SK-N-SH (cell line): ENCODE results near the gene ITGAL. TPM values are rescaled to one million over a fixed set of nuclear protein-coding genes. Genes with fewer than 3 reads are reported as not detected.

Experiments used
- CTCF ChIA-PET: fragments of 300-600, 350-600 bp; formaldehyde crosslinking; extraction: SDS; loops from one replicate; lab custom pipeline; 2021; lab: Yijun Ruan, JAX
- POLR2A ChIA-PET: fragments of 350-600 bp; sonication (Branson Sonifier 250); formaldehyde crosslinking; extraction: SDS; loops from one replicate; lab custom pipeline; 2020; ENCODE audit warnings: antibody characterized with exemption, inconsistent platforms; lab: Yijun Ruan, JAX
- DNase-seq: peaks from one replicate; pipeline ENCODE4 v3.0.0; 2012
- H2AFZ ChIP-seq: fragments of 200-600 bp; sonication (generic); 2 replicates; pipeline ENCODE4 v1.8.1; 2016; ENCODE audit warnings: antibody characterized with exemption, mild to moderate bottlenecking, low read depth
- H3F3A ChIP-seq: fragments of 200-600 bp; sonication (generic); replicated peaks from 2 replicates; pipeline ENCODE3; 2016; ENCODE audit warnings: antibody characterized with exemption, mild to moderate bottlenecking; ENCODE audit not compliant: insufficient read depth
- H3K27ac ChIP-seq, 2 experiments: fragments of 200-500 bp in 1 of 2; fragments of 200-600 bp in 1 of 2; sonication (Bioruptor generic) in 1 of 2; sonication (generic), shearing (Covaris generic) in 1 of 2; 2 replicates each; pipeline versions ENCODE4 v1.5.1 to v1.6.1; 2014 to 2016; ENCODE audit warnings: low read depth in 2 of 2, inconsistent platforms in 1 of 2, low read length in 1 of 2, mild to moderate bottlenecking in 1 of 2, mixed read lengths in 1 of 2
- H3K27me3 ChIP-seq: fragments of 200-600 bp; sonication (generic), shearing (Covaris generic); 2 replicates; pipeline ENCODE4 v1.6.1; 2016; ENCODE audit warnings: mixed run types; ENCODE audit not compliant: insufficient read depth
- H3K36me3 ChIP-seq, 2 experiments: fragments of 200-500 bp in 1 of 2; fragments of 200-600 bp in 1 of 2; sonication (Bioruptor generic) in 1 of 2; sonication (generic) in 1 of 2; replicated peaks in 1 of 2; 2 replicates each; pipeline versions ENCODE3 to v1.5.1; 2014 to 2016; ENCODE audit warnings: low read length in 1 of 2, mild to moderate bottlenecking in 1 of 2; ENCODE audit not compliant: insufficient read depth in 2 of 2, control insufficient read depth in 1 of 2
- H3K4me1 ChIP-seq, 2 experiments: fragments of 200-500 bp in 1 of 2; fragments of 200-600 bp in 1 of 2; sonication (Bioruptor generic) in 1 of 2; sonication (generic), shearing (Covaris generic) in 1 of 2; 2 replicates each; pipeline versions ENCODE4 v1.5.1 to v1.6.1; 2014 to 2016; ENCODE audit warnings: low read depth in 1 of 2, low read length in 1 of 2, mixed run types in 1 of 2; ENCODE audit not compliant: insufficient read depth in 2 of 2, control insufficient read depth in 1 of 2
- H3K4me2 ChIP-seq: fragments of 200-600 bp; sonication (generic), shearing (Covaris generic); 2 replicates; pipeline ENCODE4 v1.6.1; 2017; ENCODE audit warnings: mixed run types
- H3K4me3 ChIP-seq, 2 experiments: fragments of 200-500 bp in 1 of 2; fragments of 200-600 bp in 1 of 2; sonication (Bioruptor generic) in 1 of 2; sonication (generic), shearing (Covaris generic) in 1 of 2; 2 replicates each; pipeline versions ENCODE4 v1.5.1 to v1.8.1; 2014 to 2016; ENCODE audit warnings: low read depth in 2 of 2, inconsistent platforms in 1 of 2, low read length in 1 of 2, mild to moderate bottlenecking in 1 of 2, mixed read lengths in 1 of 2, moderate library complexity in 1 of 2
- H3K79me2 ChIP-seq: fragments of 200-600 bp; sonication (generic); 2 replicates; pipeline ENCODE4 v1.8.1; 2017; ENCODE audit warnings: mild to moderate bottlenecking; ENCODE audit not compliant: insufficient read depth
- H3K9ac ChIP-seq: fragments of 200-600 bp; sonication (generic); 2 replicates; pipeline ENCODE4 v1.6.1; 2017; ENCODE audit warnings: mixed run types
- H3K9me2 ChIP-seq: fragments of 200-600 bp; sonication (generic); 2 replicates; pipeline ENCODE4 v1.6.1; 2017; ENCODE audit warnings: mixed run types
- H3K9me3 ChIP-seq: fragments of 200-600 bp; sonication (generic); 2 replicates; pipeline ENCODE4 v1.6.1; 2017; ENCODE audit warnings: mixed run types, mild to moderate bottlenecking, moderate library complexity
- H4K20me1 ChIP-seq: fragments of 200-600 bp; sonication (generic); 2 replicates; pipeline ENCODE4 v1.6.1; 2017; ENCODE audit warnings: mild to moderate bottlenecking, mixed run types; ENCODE audit not compliant: insufficient read depth
- CHD2 ChIP-seq: fragments of 150-350 bp; IDR thresholded peaks from 2 replicates; pipeline ENCODE4 v1.6.1; 2018; ENCODE audit warnings: low read length; ENCODE audit not compliant: partially characterized antibody
- ELF1 ChIP-seq: IDR thresholded peaks from 2 replicates; pipeline ENCODE4 v1.4.0; 2012
- EP300 ChIP-seq, 2 experiments: IDR thresholded peaks; 2 replicates each; pipeline versions ENCODE4 v1.4.0 to v1.6.1; 2012; ENCODE audit warnings: borderline replicate concordance in 1 of 2, low read depth in 1 of 2, low read length in 1 of 2
- EZH2phosphoT487 ChIP-seq: fragments of 200-600 bp; sonication (generic); IDR thresholded peaks from 2 replicates; pipeline ENCODE4 v1.6.1; 2017; ENCODE audit warnings: low read depth, mixed run types, mild to moderate bottlenecking, antibody characterized with exemption, moderate library complexity, borderline replicate concordance
- FOXM1 ChIP-seq: IDR thresholded peaks from 2 replicates; pipeline ENCODE4 v1.4.0; 2012; ENCODE audit warnings: low read depth, mild to moderate bottlenecking
- GATA2 ChIP-seq: sonication (generic); formaldehyde crosslinking; IDR thresholded peaks from 2 replicates; pipeline ENCODE4 v1.5.0; 2020; ENCODE audit warnings: mild to moderate bottlenecking, missing genetic modification reagents
- MEF2A ChIP-seq: IDR thresholded peaks from 2 replicates; pipeline ENCODE4 v1.4.0; 2012; ENCODE audit warnings: low read depth, borderline replicate concordance
- NFIC ChIP-seq: IDR thresholded peaks from 2 replicates; pipeline ENCODE4 v1.4.0; 2012; ENCODE audit warnings: borderline replicate concordance
- NRF1 ChIP-seq: IDR thresholded peaks from 2 replicates; pipeline ENCODE4 v1.6.1; 2012; ENCODE audit warnings: low read depth, mild to moderate bottlenecking, low read length
- PBX3 ChIP-seq: IDR thresholded peaks from 2 replicates; pipeline ENCODE4; 2012
- RAD21 ChIP-seq: IDR thresholded peaks from 2 replicates; pipeline ENCODE4 v1.6.1; 2012; ENCODE audit warnings: mild to moderate bottlenecking, low read length
- RCOR1 ChIP-seq: fragments of 150-350 bp; IDR thresholded peaks from 2 replicates; pipeline ENCODE4 v1.6.1; 2017; ENCODE audit warnings: antibody characterized with exemption, low read length
- REST ChIP-seq: IDR thresholded peaks from 2 replicates; pipeline ENCODE4 v1.6.1; 2012; ENCODE audit warnings: mild to moderate bottlenecking, low read depth, low read length, moderate library complexity
- SIN3A ChIP-seq: IDR thresholded peaks from 2 replicates; pipeline ENCODE4 v1.6.1; 2012; ENCODE audit warnings: low read depth, mild to moderate bottlenecking, low read length, moderate library complexity, borderline replicate concordance
- TEAD4 ChIP-seq: IDR thresholded peaks from 2 replicates; pipeline ENCODE4 v1.4.0; 2012; ENCODE audit warnings: mild to moderate bottlenecking, borderline replicate concordance; ENCODE audit not compliant: insufficient read depth
- USF1 ChIP-seq: IDR thresholded peaks from 2 replicates; pipeline ENCODE4 v1.4.0; 2012; ENCODE audit warnings: low read depth, borderline replicate concordance
- USF2 ChIP-seq: fragments of 150-350 bp; IDR thresholded peaks from 2 replicates; pipeline ENCODE4 v1.6.1; 2017; ENCODE audit warnings: antibody characterized with exemption, low read length, low read depth, borderline replicate concordance
- ZBTB33 ChIP-seq: IDR thresholded peaks from 2 replicates; pipeline ENCODE4 v1.4.0; 2012; ENCODE audit warnings: low read depth, borderline replicate concordance
- WGBS: methylation state at CpG from one replicate; pipeline ENCODE4 v1.1.6; 2017; ENCODE audit warnings: low lambda C conversion rate; 5-methylcytosine and 5-hydroxymethylcytosine counted together
- polyA plus RNA-seq, 3 experiments: library from polyadenylated mRNA; depleted of rRNA; stranded (reverse); fragments of >200 nt; gene quantifications; 2 replicates each; pipeline ENCODE4 v1.2.3, GENCODE V29; 2012

ITGAL gene
- polyA plus RNA-seq, 1 of the 3 experiments (the other 2 are of a cell fraction) = 0.12 TPM

- DNase-seq = no peak
- no peak overlapping the region for H3K4me2 ChIP-seq
- H3K4me1 ChIP-seq = peaks cover 0 to 4% of the 10 kb centered on the region in 2 experiments; a peak in 1 of 4 replicates
- peaks cover 0 to 6% of the 10 kb centered on the region in 2 experiments for H3K36me3 ChIP-seq
- TF ChIP-seq SIN3A = no peak
- no peak for TF ChIP-seq RCOR1
- TF ChIP-seq FOXM1 = no peak
- no peak for TF ChIP-seq RAD21
- TF ChIP-seq ELF1 = no peak
- no peak for TF ChIP-seq ZBTB33
- no peak for TF ChIP-seq TEAD4
- TF ChIP-seq PBX3 = no peak
- no peak for TF ChIP-seq NFIC
- TF ChIP-seq EZH2phosphoT487 = no peak
- no peak for TF ChIP-seq GATA2 (CRISPR knock-in tag)
- TF ChIP-seq EP300 (IDR thresholded peaks at IDR 0.05; ENCODE audit: borderline replicate concordance in 1 of 2, low read depth in 1 of 2, low read length in 1 of 2) = no peak
- TF ChIP-seq REST = no peak
- TF ChIP-seq USF1 = no peak
- no peak for TF ChIP-seq CHD2
- TF ChIP-seq USF2 = no peak
- TF ChIP-seq MEF2A = no peak
- no peak for TF ChIP-seq NRF1
- H3K27ac ChIP-seq = no peak overlapping the region
- no peaks in the 10 kb centered on the region for H3K9me2 ChIP-seq
- H4K20me1 ChIP-seq = no peaks in the 10 kb centered on the region
- H3F3A ChIP-seq = no peaks in the 10 kb centered on the region
- no peaks in the 10 kb centered on the region for H3K79me2 ChIP-seq
- no peaks in the 10 kb centered on the region for H3K27me3 ChIP-seq
- no peak overlapping the region for H3K4me3 ChIP-seq
- ChIA-PET CTCF (no interaction called here), POLR2A (no interaction called here)
- WGBS = 89% methylated on average over 7 of the region's 7 CpGs
- no peak overlapping the region for H2AFZ ChIP-seq
- no peak overlapping the region for H3K9ac ChIP-seq
- no peaks in the 10 kb centered on the region for H3K9me3 ChIP-seq
Measured at GRCh38 chr16:30521476-30521872, 48.9 kb downstream of the ITGAL start.
